GM19023 (cell line): ENCODE data around the gene WEE2.

Experiments used
- ATAC-seq: cut with Tn5 transposase; IDR thresholded peaks from one replicate; pipeline ENCODE4 v1.9.1; 2021; ENCODE audit warnings: mild to moderate bottlenecking, moderate library complexity; ENCODE audit not compliant: unreplicated experiment

The WEE2 gene

GRCh38 chr7:141708351-141708750 is at the start of gene WEE2:
Gene WEE2, plus strand, starts transcription at chr7:141708353. Its CDS starts 406 bp downstream, at chr7:141708759.
- ATAC-seq, result no peak

GRCh38 chr7:141659501-141659900 is 48.7 kb upstream of the WEE2 start:
- ATAC-seq, result no peak

- no peak for ATAC-seq
Measured at GRCh38 chr7:141660259-141660658, 47.9 kb upstream of the WEE2 start.

- no peak for ATAC-seq
Measured at GRCh38 chr7:141663081-141663849, 44.9 kb upstream of the WEE2 start.

GRCh38 chr7:141664450-141664849 is 43.7 kb upstream of the WEE2 start:
- no peak for ATAC-seq

- ATAC-seq, result no peak
Measured at GRCh38 chr7:141665208-141666035, 42.7 kb upstream of the WEE2 start.

GRCh38 chr7:141666071-141666470 is 42.1 kb upstream of the WEE2 start:
- ATAC-seq, result no peak

- ATAC-seq, result no peak
Measured at GRCh38 chr7:141668853-141669252, 39.3 kb upstream of the WEE2 start.

- ATAC-seq, result no peak
Measured at GRCh38 chr7:141671705-141672496, 36.3 kb upstream of the WEE2 start.

- ATAC-seq, result no peak
Measured at GRCh38 chr7:141673346-141673745, 34.8 kb upstream of the WEE2 start.

- no peak for ATAC-seq
Measured at GRCh38 chr7:141674171-141674671, 33.9 kb upstream of the WEE2 start.

- ATAC-seq, result no peak
Measured at GRCh38 chr7:141674702-141675101, 33.5 kb upstream of the WEE2 start.

GRCh38 chr7:141675436-141676215 is 32.5 kb upstream of the WEE2 start:
- ATAC-seq, result no peak

- no peak for ATAC-seq
Measured at GRCh38 chr7:141676618-141677017, 31.5 kb upstream of the WEE2 start.

GRCh38 chr7:141679014-141679413 is 29.1 kb upstream of the WEE2 start:
- peak; percentile 60 for ATAC-seq

- no peak for ATAC-seq
Measured at GRCh38 chr7:141685285-141686023, 22.7 kb upstream of the WEE2 start.

- ATAC-seq, result no peak
Measured at GRCh38 chr7:141686074-141686473, 22.1 kb upstream of the WEE2 start.

GRCh38 chr7:141686670-141687069 is 21.5 kb upstream of the WEE2 start:
- ATAC-seq, result no peak

- no peak for ATAC-seq
Measured at GRCh38 chr7:141688043-141688442, 20.1 kb upstream of the WEE2 start.
